ENCODE results near the gene PARP12. TPM values are rescaled to one million over a fixed set of nuclear protein-coding genes. Genes with fewer than 3 reads are reported as not detected.

Gene PARP12
- total and polyA plus RNA-seq, 9 of the 15 experiments (the other 6 are each of a cell fraction or from before 2014, with no cell fraction given): 4.6 to 40.4 (median 23.5) TPM

- H3K4me1 ChIP-seq (replicated peaks in 1 of 2; ENCODE audit: control insufficient read depth in 2 of 2, insufficient read depth in 2 of 2, low read length in 2 of 2): peaks cover 40 to 45% of the 10 kb centered on the region in 2 experiments
- H3K4me2 ChIP-seq (ENCODE audit: insufficient read depth, low read length): no peak overlapping the region
- no peak overlapping the region for H2AFZ ChIP-seq (ENCODE audit: low read depth, low read length)
- no peak overlapping the region for H3K9ac ChIP-seq (ENCODE audit: insufficient read depth in 1 of 2, low read depth in 2 of 2, low read length in 2 of 2)
- peaks cover 3% of the 10 kb centered on the region for H3K9me3 ChIP-seq (replicated peaks; ENCODE audit: control insufficient read depth, insufficient read depth, low read depth, low read length)
- WGBS (ENCODE audit: insufficient coverage, low coverage, missing lambda C conversion rate): 82% methylated on average over 7 of the region's 7 CpGs
- POLR2A ChIA-PET: interaction anchor here (1.3 kb wide), 1 partner anchor 10 kb away, joined by 5 read pairs; no protein-coding TSS in a partner anchor
- H3K27ac ChIP-seq (ENCODE audit: extremely low read depth, low read depth, low read length): no peak overlapping the region
- no peak for ATAC-seq
- in situ Hi-C loops (cut with MboI) (no loop called here), intact Hi-C loops (cut with micrococcal nuclease) (no loop called here)
- H4K20me1 ChIP-seq (replicated peaks; ENCODE audit: control insufficient read depth, insufficient read depth, low read length): no peaks in the 10 kb centered on the region
- FAIRE-seq: no peak
- BruUV-seq (replicated peaks): no TSS peak
- no peaks in the 10 kb centered on the region for H3K27me3 ChIP-seq (ENCODE audit: control insufficient read depth in 2 of 2, insufficient read depth in 2 of 2, low read length in 2 of 2)
- no peak for DNase-seq (ENCODE audit: extremely low read depth in 1 of 4, low spot score in 3 of 4)
- no peaks in the 10 kb centered on the region for H3K9me1 ChIP-seq (ENCODE audit: control insufficient read depth, insufficient read depth, low read length)
- TF ChIP-seq FOXJ3 (CRISPR knock-in tag; IDR thresholded peaks at IDR 0.05) (no peak), MTF1 (CRISPR knock-in tag; IDR thresholded peaks at IDR 0.05; ENCODE audit: borderline replicate concordance) (no peak), ZNF449 (CRISPR knock-in tag; IDR thresholded peaks at IDR 0.05) (no peak), ZNF512 (tag; IDR thresholded peaks at IDR 0.05) (no peak)
- TF ChIP-seq, protein P1, sequence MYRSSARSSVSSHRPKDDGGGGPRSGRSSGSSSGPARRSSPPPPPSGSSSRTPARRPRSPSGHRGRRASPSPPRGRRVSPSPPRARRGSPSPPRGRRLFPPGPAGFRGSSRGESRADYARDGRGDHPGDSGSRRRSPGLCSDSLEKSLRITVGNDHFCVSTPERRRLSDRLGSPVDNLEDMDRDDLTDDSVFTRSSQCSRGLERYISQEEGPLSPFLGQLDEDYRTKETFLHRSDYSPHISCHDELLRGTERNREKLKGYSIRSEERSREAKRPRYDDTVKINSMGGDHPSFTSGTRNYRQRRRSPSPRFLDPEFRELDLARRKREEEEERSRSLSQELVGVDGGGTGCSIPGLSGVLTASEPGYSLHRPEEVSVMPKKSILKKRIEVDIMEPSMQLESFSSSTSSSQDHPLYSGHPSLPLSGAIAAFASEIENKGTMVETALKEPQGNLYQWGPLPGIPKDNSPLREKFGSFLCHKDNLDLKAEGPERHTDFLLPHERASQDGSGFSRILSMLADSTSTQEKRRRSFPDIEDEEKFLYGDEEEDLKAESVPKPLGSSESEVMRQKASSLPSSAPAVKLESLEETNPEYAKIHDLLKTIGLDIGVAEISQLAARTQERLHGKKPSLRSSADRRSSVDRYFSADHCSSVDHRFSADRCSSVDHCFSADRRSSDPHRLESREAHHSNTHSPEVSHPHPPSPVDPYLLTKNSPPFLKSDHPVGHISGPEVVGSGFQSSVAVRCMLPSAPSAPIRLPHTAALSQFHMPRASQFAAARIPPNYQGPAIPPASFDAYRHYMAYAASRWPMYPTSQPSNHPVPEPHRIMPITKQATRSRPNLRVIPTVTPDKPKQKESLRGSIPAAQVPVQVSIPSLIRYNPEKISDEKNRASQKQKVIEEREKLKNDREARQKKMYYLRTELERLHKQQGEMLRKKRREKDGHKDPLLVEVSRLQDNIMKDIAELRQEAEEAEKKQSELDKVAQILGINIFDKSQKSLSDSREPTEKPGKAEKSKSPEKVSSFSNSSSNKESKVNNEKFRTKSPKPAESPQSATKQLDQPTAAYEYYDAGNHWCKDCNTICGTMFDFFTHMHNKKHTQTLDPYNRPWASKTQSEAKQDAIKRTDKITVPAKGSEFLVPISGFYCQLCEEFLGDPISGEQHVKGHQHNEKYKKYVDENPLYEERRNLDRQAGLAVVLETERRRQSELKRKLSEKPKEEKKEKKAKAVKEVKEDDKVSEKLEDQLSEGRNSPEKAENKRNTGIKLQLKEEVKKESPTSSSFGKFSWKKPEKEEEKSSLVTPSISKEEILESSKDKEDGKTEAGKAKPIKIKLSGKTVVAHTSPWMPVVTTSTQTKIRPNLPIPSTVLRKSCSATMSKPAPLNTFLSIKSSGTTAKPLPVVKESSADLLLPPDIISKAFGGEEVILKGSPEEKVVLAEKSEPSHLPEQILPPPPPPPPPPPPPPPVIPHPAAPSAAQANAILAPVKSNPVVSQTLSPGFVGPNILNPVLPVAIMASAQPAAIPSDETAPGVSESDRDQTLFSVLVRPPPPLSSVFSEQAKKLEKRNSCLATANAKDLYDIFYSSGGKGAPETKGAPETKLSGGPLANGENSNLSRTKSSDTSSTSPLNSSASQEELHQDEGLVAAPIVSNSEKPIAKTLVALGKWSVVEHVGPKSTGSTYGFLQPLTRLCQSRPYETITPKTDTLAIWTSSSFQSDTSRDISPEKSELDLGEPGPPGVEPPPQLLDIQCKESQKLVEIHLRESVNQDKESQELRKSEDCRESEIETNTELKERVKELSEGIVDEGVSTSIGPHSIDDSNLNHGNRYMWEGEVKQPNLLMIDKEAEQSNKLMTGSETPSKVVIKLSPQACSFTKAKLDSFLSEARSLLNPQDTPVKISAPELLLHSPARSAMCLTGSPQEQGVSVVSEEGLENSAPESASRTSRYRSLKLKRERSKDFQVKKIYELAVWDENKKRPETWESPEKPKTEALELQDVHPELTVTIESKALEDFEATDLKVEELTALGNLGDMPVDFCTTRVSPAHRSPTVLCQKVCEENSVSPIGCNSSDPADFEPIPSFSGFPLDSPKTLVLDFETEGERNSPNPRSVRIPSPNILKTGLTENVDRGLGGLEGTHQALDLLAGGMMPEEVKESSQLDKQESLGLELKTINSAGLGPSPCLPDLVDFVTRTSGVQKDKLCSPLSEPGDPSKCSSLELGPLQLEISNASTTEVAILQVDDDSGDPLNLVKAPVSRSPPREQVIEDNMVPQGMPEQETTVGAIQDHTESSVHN (IDR thresholded peaks at IDR 0.05; ENCODE audit: borderline replicate concordance in 1 of 2, low read depth in 1 of 2): no peak
- peaks cover 37% of the 10 kb centered on the region for H3K79me2 ChIP-seq (ENCODE audit: control insufficient read depth, insufficient read depth, low read length)
- CTCF ChIA-PET (ENCODE audit: low intra/inter-chr PET ratio): no interaction called here
- peaks cover 29% of the 10 kb centered on the region for H3K36me3 ChIP-seq (ENCODE audit: control insufficient read depth, insufficient read depth, low read length)
- no peak overlapping the region for H3K4me3 ChIP-seq
Measured at GRCh38 chr7:140058517-140058916, 4.2 kb downstream of the PARP12 start.

Measured in K562 (cell line).